ENCODE results near the gene DNM3.
"Not testable (repeated sequence)": the region's sequence is repeated elsewhere in the genome, so short reads cannot be mapped to it uniquely, and the experiment has no call there.

The DNM3 gene

DNA sequence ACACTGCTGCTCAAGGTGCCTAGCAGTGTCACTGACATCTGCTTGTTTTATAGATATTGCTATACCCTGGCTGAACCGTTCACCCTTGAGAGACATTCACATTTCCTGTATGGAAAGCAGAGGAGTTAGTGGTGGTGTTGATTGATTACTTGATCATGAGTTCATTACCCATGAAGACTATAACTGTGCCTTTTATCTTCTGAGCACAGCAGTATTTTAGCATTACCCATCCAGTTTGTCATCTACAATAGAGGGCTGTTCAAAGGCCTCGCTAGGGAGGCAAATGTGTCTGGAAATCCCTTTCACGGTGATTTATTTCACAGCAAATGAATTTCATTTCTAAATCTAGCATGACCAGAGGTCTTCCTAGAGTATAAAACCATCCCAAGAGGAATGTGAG, 160.0 kb downstream of the DNM3 start:
- no peaks in the 10 kb centered on the region for H3K4me1 ChIP-seq (ENCODE audit: insufficient read depth, low read length)
- no peaks in the 10 kb centered on the region for H3K9me3 ChIP-seq (ENCODE audit: control insufficient read depth, insufficient read depth, low read length)
- H3K9ac ChIP-seq (ENCODE audit: low read depth, low read length): no peak overlapping the region
- no peaks in the 10 kb centered on the region for H3K36me3 ChIP-seq (ENCODE audit: insufficient read depth, low read length)

DNA sequence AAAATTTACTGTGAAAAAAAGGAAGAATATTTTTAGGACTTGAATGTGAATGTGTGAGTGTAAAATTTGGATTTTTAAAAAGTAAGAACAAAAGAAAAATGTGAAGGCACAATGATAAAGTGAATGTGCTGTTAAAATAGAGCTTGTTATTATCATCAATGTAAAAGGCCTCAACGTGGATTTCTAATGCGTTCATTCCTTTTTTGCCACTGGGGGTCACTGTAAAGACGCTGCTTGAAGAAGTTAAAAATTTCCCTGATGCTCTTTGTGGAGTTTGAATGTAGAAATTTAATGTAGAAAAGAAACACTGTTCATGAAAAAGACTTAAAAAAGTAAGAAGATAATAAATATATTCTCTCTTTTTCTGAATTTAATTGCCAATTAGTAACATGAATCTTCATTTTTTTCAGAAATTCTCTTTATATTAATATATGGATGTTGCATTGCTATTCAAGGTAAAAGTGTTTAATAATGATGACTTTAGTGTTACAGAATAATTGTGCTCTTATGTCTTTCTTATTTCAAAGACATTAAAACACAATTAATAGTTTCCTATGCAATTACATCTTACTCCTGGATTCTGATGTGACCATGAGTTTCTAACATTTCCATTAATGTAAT, 161.5 kb downstream of the DNM3 start:
- H3K9me3 ChIP-seq (ENCODE audit: control insufficient read depth, insufficient read depth, low read length): no peaks in the 10 kb centered on the region
- H3K36me3 ChIP-seq (ENCODE audit: insufficient read depth, low read length): no peaks in the 10 kb centered on the region
- H3K9ac ChIP-seq (ENCODE audit: low read depth, low read length): no peak overlapping the region
- H3K4me1 ChIP-seq (ENCODE audit: insufficient read depth, low read length): no peaks in the 10 kb centered on the region

DNA sequence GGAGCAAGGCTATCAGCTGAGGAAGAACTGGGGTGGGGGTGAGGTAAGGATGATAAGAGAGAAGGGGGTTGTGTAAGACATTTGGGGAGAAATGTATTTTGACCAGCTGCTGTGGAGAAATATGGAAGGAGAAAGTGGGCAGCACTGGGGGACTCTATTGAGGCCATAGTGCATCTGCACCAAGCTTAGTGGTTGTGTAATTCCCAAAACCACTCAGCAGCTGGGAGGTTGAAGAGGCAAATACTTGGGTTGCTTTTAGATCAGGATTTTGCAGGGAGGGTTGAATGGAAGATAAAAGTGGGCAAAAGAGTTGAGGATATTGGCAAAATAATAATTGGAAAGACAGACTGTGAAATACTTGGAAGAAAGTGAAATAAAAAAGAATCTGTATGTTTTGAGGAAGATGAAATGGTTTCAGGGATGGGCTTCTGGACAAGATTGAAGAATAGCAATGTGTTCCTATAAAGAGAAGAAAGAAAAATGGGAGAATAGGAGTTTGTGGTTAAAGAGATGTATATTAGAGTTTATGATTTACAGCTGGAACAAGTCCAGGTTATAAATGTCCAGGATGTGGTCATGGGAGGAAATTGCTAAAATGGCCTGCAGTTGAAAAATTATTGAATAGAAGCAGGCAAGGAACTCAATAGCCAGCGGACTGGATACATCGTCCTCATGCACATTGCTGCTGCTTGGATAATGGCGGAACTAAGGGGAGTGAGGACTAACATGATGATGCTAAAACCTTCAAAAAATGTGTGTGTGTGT, 162.7 kb downstream of the DNM3 start:
- H3K36me3 ChIP-seq (ENCODE audit: insufficient read depth, low read length): no peaks in the 10 kb centered on the region
- H3K9ac ChIP-seq (ENCODE audit: low read depth, low read length): no peak overlapping the region
- H3K9me3 ChIP-seq (ENCODE audit: control insufficient read depth, insufficient read depth, low read length): no peaks in the 10 kb centered on the region
- no peaks in the 10 kb centered on the region for H3K4me1 ChIP-seq (ENCODE audit: insufficient read depth, low read length)

DNA sequence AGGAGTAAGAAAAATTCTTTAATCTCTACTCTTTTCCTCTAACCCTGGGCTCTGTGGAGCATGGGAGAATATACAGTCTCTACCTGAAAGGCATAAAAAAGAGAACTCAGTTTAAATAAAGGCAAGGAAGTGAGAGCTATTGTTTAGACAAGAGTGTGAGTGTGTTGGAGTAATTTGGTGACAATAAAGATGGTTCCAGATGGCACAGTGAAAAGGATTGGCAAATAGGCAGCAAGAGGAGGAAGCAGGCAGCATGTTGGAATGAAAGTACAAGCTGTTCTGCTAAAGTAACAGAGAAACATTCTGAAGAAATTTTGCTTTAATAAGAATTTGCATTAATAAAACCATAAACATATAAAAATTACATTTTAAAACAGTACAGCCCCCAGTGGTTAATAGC, 163.4 kb downstream of the DNM3 start:
- Histone ChIP-seq H3K9me3 (ENCODE audit: control insufficient read depth, insufficient read depth, low read length) (no peaks in the 10 kb centered on the region), H3K36me3 (ENCODE audit: insufficient read depth, low read length) (no peaks in the 10 kb centered on the region), H3K9ac (ENCODE audit: low read depth, low read length) (no peak overlapping the region), H3K4me1 (ENCODE audit: insufficient read depth, low read length) (no peaks in the 10 kb centered on the region)

DNA sequence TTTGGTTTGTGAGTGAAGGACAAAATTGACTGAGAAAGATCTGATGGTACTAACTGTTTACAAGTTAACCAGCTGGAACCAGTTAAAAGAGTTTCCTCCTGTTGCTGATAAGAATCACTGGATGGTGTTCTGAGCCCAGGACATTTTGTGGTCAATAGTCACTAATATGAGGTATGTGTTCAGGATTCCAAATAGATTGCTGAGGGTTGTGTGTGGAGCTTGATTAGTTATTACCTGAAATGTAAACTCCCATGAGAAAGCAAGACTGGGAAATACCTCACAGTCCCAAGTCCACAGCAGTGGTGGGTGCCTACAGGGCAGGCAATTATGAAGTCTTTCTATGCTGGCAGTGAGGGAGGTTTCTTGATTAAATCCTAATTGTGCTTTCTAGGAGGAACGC, 164.6 kb downstream of the DNM3 start:
- peaks cover under 1% of the 10 kb centered on the region; the same call in 1 of the 2 replicates for H3K9me3 ChIP-seq (ENCODE audit: control insufficient read depth, insufficient read depth, low read length)
- H3K4me1 ChIP-seq (ENCODE audit: insufficient read depth, low read length): no peaks in the 10 kb centered on the region

DNA sequence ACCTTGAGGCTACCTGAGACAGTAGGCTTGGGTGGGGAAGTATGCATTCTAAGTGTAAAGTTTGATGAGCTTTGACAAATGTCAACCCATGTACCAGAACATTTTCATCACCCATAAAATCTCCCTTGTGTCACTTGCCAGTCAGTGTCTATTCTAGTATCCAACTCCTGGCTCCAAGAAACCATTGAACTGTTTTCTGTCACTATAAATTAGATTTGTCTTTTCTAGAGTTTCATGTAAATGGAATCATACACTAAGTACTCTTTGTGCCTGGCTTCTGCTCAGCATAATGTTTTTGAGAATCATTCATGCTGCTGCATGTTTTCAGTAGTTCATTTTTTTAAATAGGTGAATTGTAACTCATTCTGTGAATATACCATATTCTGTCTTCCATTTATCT, 165.4 kb downstream of the DNM3 start:
- no peaks in the 10 kb centered on the region for H3K36me3 ChIP-seq (ENCODE audit: insufficient read depth, low read length)
- H3K9me3 ChIP-seq (ENCODE audit: control insufficient read depth, insufficient read depth, low read length): peaks cover 8% of the 10 kb centered on the region; the same call in 1 of the 2 replicates
- no peaks in the 10 kb centered on the region for H3K4me1 ChIP-seq (ENCODE audit: insufficient read depth, low read length)
- H3K9ac ChIP-seq (ENCODE audit: low read depth, low read length): no peak overlapping the region

More for the DNA sequence above, 164.6 kb downstream of the DNM3 start:
- Histone ChIP-seq H3K36me3 (ENCODE audit: insufficient read depth, low read length) (no peaks in the 10 kb centered on the region), H3K9ac (ENCODE audit: low read depth, low read length) (no peak overlapping the region)

DNA sequence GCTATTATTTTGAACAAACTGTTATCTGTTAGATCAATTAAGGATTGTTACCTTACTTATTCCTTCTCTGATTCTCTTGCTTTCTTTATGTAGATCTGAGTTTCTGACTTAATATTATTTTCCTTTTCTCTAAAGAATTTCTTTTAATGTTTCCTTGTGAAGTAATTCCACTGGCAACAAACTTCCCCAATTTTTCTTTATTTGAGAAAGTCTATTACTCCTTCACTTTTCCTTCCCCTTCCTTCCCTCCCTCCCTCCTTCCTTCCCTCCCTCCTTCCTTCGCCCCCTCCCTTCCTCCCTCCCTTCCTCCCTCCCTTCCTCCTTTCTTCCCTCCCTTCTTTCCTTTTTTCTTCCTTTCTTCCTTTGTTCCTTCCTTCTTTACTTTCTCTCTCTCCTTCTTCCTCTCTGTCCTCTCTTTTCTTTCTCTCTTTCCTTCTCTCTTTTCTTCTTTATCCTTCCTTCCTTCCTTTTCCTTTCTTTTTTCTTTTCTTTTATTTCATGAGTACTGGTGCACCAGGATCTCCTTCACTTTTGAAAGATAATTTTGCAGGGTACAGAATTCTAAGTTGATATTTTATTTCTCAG, 177.5 kb downstream of the DNM3 start:
- Histone ChIP-seq H3K9ac (ENCODE audit: low read depth, low read length) (no peak overlapping the region), H3K4me1 (ENCODE audit: insufficient read depth, low read length) (no peaks in the 10 kb centered on the region), H3K9me3 (ENCODE audit: control insufficient read depth, insufficient read depth, low read length) (no peaks in the 10 kb centered on the region), H3K36me3 (ENCODE audit: insufficient read depth, low read length) (no peaks in the 10 kb centered on the region)

DNA sequence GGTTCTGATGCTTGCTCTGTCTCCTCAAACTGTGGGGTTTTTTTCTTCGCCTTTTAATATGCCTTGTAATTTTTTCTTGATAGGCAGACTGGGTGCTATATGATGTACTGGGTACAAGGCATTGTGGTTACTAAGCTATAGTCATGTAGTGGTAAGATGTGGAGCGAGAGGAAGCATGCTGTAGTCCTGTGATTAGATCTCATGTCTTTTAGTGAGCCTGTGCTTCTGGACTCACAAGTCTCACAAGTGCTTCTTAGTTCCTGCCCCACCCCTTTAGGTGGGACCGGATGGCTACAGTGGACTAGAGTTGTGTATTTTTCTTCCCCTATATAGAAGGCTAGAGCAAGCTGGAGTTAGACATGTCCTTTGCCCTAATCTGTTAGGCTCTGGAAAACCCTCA, 178.7 kb downstream of the DNM3 start:
- Histone ChIP-seq H3K4me1 (ENCODE audit: insufficient read depth, low read length) (no peaks in the 10 kb centered on the region; the same call in 1 of the 2 replicates), H3K9me3 (ENCODE audit: control insufficient read depth, insufficient read depth, low read length) (no peaks in the 10 kb centered on the region), H3K9ac (ENCODE audit: low read depth, low read length) (no peak overlapping the region), H3K36me3 (ENCODE audit: insufficient read depth, low read length) (no peaks in the 10 kb centered on the region)

DNA sequence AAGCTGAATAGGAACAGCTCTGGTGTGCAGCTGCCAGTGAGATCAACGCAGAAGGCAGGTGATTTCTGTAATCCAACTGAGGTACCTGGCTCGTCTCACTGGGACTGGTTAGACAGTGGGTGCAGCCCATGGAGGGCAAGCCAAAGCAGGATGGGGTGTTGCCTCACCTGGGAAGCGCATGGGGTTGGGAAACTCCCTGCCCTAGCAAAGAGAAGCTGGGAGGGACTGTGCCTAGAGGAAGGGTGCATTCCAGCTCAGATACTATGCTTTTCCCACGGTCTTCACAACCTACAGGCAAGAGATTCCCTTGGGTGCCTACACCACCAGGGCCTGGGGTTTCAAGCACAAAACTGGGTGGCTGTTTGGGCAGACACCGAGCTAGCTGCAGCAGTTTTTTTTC, 183.2 kb downstream of the DNM3 start:
- Histone ChIP-seq H3K9me3 (ENCODE audit: control insufficient read depth, insufficient read depth, low read length) (no peaks in the 10 kb centered on the region), H3K9ac (ENCODE audit: low read depth, low read length) (no peak overlapping the region), H3K36me3 (ENCODE audit: insufficient read depth, low read length) (no peaks in the 10 kb centered on the region), H3K4me1 (ENCODE audit: insufficient read depth, low read length) (no peaks in the 10 kb centered on the region; the same call in 1 of the 2 replicates)

DNA sequence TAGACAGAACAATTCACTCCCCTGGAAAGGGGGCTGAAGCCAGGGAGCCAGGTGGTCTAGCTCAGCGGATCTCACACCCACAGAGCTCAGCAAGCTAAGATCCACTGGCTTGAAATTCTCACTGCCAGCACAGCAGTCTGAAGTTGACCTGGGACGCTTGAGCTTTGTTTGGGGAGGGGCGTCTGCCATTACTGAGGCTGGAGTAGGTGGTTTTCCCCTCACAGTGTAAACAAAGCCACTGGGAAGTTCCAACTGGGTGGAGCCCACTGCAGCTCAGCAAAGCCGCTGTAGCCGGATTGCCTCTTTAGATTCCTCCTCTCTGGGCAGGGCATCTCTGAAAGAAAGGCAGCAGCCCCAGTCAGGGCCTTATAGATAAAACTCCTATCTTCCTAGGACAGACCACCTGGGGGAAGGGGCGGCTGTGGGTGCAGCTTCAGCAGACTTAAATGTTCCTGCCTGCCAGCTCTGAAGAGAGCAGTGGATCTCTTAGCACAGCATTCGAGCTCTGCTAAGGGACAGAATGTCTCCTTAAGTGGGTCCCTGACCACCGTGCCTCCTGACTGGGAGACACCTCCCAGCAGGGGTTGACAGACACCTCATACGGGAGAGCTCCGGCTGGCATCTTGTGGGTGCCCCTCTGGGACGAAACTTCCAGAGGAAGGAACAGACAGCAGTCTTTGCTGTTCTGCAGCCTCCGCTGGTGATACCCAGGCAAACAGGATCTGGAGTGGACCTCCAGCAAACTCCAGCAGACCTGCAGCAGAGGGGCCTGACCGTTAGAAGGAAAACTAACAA, 183.8 kb downstream of the DNM3 start:
- H3K36me3 ChIP-seq (ENCODE audit: insufficient read depth, low read length); H3K9me3 ChIP-seq (ENCODE audit: control insufficient read depth, insufficient read depth, low read length); H3K9ac ChIP-seq (ENCODE audit: low read depth, low read length); H3K4me1 ChIP-seq (ENCODE audit: insufficient read depth, low read length): not testable (repeated sequence)

DNA sequence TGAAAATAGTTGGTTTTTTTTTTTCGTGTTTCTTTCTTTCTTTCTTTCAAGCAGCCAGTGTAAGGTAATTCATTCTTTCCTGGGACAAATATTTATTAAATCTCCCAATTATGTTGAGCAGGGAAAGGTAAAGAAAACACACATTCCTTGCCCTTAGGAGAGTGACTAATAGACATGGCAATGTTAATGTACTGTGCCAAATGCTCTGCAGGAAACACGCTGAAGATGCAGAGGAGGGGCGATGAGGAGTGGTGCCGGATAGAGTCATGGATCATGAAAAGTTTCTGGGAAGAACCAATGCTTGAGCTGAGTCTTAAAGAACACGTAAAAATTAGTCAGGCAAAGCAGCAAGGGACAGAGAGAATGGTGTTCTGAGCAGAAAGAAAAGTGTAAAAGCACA, 199.2 kb downstream of the DNM3 start:
- Histone ChIP-seq H3K4me1 (ENCODE audit: insufficient read depth, low read length) (peaks cover 8% of the 10 kb centered on the region; the same call in 1 of the 2 replicates), H3K36me3 (ENCODE audit: insufficient read depth, low read length) (no peaks in the 10 kb centered on the region), H3K9me3 (ENCODE audit: control insufficient read depth, insufficient read depth, low read length) (no peaks in the 10 kb centered on the region), H3K9ac (ENCODE audit: low read depth, low read length) (no peak overlapping the region)

DNA sequence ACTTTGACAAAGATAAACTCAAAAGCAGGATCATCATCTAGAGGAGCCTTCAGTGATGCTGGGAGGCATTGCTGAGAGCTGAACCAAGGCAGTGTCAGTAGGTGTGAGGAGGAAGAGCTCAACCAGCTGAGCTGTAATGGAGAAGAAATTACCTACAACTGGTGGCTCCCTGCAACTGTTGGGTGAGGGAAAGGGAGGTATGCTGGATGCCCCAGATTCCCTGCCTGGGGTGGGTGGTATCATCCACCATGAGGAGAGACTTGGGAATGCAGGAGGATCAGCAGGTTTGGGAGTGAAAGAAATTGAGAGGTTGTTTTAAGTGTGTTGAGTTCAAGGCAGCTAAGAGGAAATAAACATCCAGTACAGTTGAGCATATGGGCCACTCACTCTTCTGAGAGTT, 199.8 kb downstream of the DNM3 start:
- no peaks in the 10 kb centered on the region for H3K36me3 ChIP-seq (ENCODE audit: insufficient read depth, low read length)
- peaks cover 8% of the 10 kb centered on the region; the same call in 1 of the 2 replicates for H3K4me1 ChIP-seq (ENCODE audit: insufficient read depth, low read length)
- H3K9me3 ChIP-seq (ENCODE audit: control insufficient read depth, insufficient read depth, low read length): no peaks in the 10 kb centered on the region
- H3K9ac ChIP-seq (ENCODE audit: low read depth, low read length): no peak overlapping the region

DNA sequence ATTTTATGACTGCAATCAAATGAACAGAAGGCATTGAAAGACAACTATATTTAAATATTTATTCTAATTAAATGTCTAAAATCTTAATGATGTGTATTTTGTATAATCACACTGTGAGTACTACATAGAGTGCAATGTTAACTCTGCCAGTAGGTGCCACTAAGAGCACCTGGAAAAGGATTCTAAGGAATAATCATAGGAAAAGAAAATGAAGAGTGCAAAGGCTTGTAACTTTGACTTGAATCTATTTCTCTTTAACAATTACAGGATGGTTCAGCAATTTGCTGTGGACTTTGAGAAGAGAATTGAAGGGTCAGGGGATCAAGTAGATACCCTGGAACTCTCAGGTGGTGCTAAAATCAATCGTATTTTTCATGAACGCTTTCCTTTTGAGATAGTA, 200.4 kb downstream of the DNM3 start:
- H3K4me1 ChIP-seq (ENCODE audit: insufficient read depth, low read length): peaks cover 8% of the 10 kb centered on the region; the same call in 1 of the 2 replicates
- no peaks in the 10 kb centered on the region for H3K36me3 ChIP-seq (ENCODE audit: insufficient read depth, low read length)
- no peaks in the 10 kb centered on the region for H3K9me3 ChIP-seq (ENCODE audit: control insufficient read depth, insufficient read depth, low read length)
- no peak overlapping the region for H3K9ac ChIP-seq (ENCODE audit: low read depth, low read length)

DNA sequence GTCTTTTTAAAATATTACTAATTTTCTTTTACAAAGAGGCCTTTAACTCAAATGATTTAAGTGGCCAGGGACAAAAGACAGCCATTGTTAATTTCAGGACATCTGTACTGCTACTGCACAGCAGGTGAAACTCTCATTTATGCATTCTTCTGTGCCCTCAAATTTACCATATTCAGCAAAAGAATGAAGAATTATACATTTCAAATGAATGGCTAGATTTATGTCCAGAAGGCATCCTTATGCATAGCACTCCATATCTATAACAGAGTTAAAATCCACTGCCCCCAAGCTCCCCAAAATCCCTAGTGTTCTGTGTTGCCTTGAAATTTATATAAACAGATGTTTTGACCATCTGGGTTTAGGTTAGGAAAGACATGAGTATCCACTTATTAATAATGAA, 202.6 kb downstream of the DNM3 start:
- peaks cover 8% of the 10 kb centered on the region; the same call in 1 of the 2 replicates for H3K4me1 ChIP-seq (ENCODE audit: insufficient read depth, low read length)
- no peaks in the 10 kb centered on the region for H3K36me3 ChIP-seq (ENCODE audit: insufficient read depth, low read length)
- no peaks in the 10 kb centered on the region for H3K9me3 ChIP-seq (ENCODE audit: control insufficient read depth, insufficient read depth, low read length)
- H3K9ac ChIP-seq (ENCODE audit: low read depth, low read length): no peak overlapping the region

Data from ES-I3 (cell line).